Smooth muscle cell (in vitro differentiated cells): ENCODE results near the gene MRPL1. TPM values are rescaled to one million over a fixed set of nuclear protein-coding genes. Genes with fewer than 3 reads are reported as not detected.

Experiments
- DNase-seq: peaks from one replicate; lab custom pipeline; 2025; ENCODE audit not compliant: unreplicated experiment; lab: John Stamatoyannopoulos, UW
- H2AFZ ChIP-seq: fragments of 200-600 bp; sonication (generic); 2 replicates; pipeline ENCODE4 v1.6.0; 2016; ENCODE audit warnings: antibody characterized with exemption, low read depth, mild to moderate bottlenecking
- H3F3A ChIP-seq: fragments of 200-600 bp; sonication (generic); 2 replicates; pipeline ENCODE4 v1.6.0; 2017; ENCODE audit warnings: antibody characterized with exemption, low read depth
- H3K27ac ChIP-seq: fragments of 200-600 bp; sonication (generic); 2 replicates; pipeline ENCODE4 v1.5.1; 2016; ENCODE audit warnings: low read depth, mild to moderate bottlenecking
- H3K27me3 ChIP-seq: fragments of 200-600 bp; sonication (generic); 2 replicates; pipeline ENCODE4 v1.6.1; 2016; ENCODE audit warnings: low read depth, mild to moderate bottlenecking
- H3K36me3 ChIP-seq: fragments of 200-600 bp; sonication (generic); 2 replicates; pipeline ENCODE4 v1.5.1; 2016; ENCODE audit warnings: low read depth
- H3K4me1 ChIP-seq: fragments of 200-600 bp; sonication (generic); 2 replicates; pipeline ENCODE4 v1.5.1; 2016; ENCODE audit warnings: low read depth
- H3K4me2 ChIP-seq: fragments of 200-600 bp; sonication (generic); 2 replicates; pipeline ENCODE4 v1.6.0; 2016; ENCODE audit warnings: mild to moderate bottlenecking
- H3K4me3 ChIP-seq: fragments of 200-600 bp; sonication (generic); 2 replicates; pipeline ENCODE4 v1.5.1; 2016; ENCODE audit warnings: mild to moderate bottlenecking
- H3K79me2 ChIP-seq: fragments of 200-600 bp; sonication (generic); 2 replicates; pipeline ENCODE4 v1.6.0; 2016; ENCODE audit warnings: low read depth, mild to moderate bottlenecking
- H3K9ac ChIP-seq: fragments of 200-600 bp; sonication (generic); 2 replicates; pipeline ENCODE4 v1.6.0; 2016; ENCODE audit warnings: low read depth
- H3K9me3 ChIP-seq: fragments of 200-600 bp; sonication (generic); replicated peaks from 2 replicates; pipeline ENCODE4 v1.5.1; 2016; ENCODE audit warnings: low read depth
- H4K20me1 ChIP-seq: fragments of 200-600 bp; sonication (generic); 2 replicates; pipeline ENCODE4 v1.6.0; 2016; ENCODE audit warnings: low read depth
- CTCF ChIP-seq: fragments of 200-600 bp; sonication (generic); IDR thresholded peaks from 2 replicates; pipeline ENCODE4 v1.5.1; 2017; ENCODE audit warnings: borderline replicate concordance, mild to moderate bottlenecking, antibody characterized with exemption; ENCODE audit not compliant: insufficient read depth, poor library complexity, severe bottlenecking
- WGBS: methylation state at CpG from one replicate; pipeline ENCODE4 v1.1.7; 2016; ENCODE audit warnings: low lambda C conversion rate; 5-methylcytosine and 5-hydroxymethylcytosine counted together
- polyA plus RNA-seq: library from polyadenylated mRNA; unstranded; fragments of >200 nt; fragmentation: Nextera tagmentation; extraction: Ambion mirVana; gene quantifications from 2 replicates; pipeline ENCODE4 v1.2.1, GENCODE V29; 2016
- total RNA-seq: library from RNA; depleted of rRNA; stranded (reverse); fragments of >200 nt; gene quantifications from 2 replicates; pipeline ENCODE4 v1.2.3, GENCODE V29; 2014

The MRPL1 gene
- total and polyA plus RNA-seq, 2 experiments from 2014 or later = 20.2 to 31.6 TPM

GRCh38 chr4:77913348-77913747, 50.7 kb downstream of the MRPL1 start:
- H3F3A ChIP-seq = no peaks in the 10 kb centered on the region
- no peaks in the 10 kb centered on the region for H3K27me3 ChIP-seq
- H3K27ac ChIP-seq = no peak overlapping the region
- no peaks in the 10 kb centered on the region for H3K9me3 ChIP-seq
- H2AFZ ChIP-seq = no peak overlapping the region
- H3K4me1 ChIP-seq = no peaks in the 10 kb centered on the region
- no peak overlapping the region for H3K9ac ChIP-seq
- TF ChIP-seq CTCF = no peak
- no peaks in the 10 kb centered on the region for H4K20me1 ChIP-seq
- no peaks in the 10 kb centered on the region for H3K79me2 ChIP-seq
- H3K36me3 ChIP-seq = peaks cover 4% of the 10 kb centered on the region
- H3K4me3 ChIP-seq = no peak overlapping the region
- no peak overlapping the region for H3K4me2 ChIP-seq
- 98% methylated on average over 3 of the region's 3 CpGs for WGBS
- no peak for DNase-seq

- TF ChIP-seq CTCF = no peak
- no peaks in the 10 kb centered on the region for H4K20me1 ChIP-seq
- H3K9ac ChIP-seq = no peak overlapping the region
- no peak overlapping the region for H2AFZ ChIP-seq
- H3K4me3 ChIP-seq = no peak overlapping the region
- H3K9me3 ChIP-seq = no peaks in the 10 kb centered on the region
- no peaks in the 10 kb centered on the region for H3K4me1 ChIP-seq
- no peak for DNase-seq
- H3K27ac ChIP-seq = no peak overlapping the region
- no peaks in the 10 kb centered on the region for H3K27me3 ChIP-seq
- no peaks in the 10 kb centered on the region for H3F3A ChIP-seq
- H3K79me2 ChIP-seq = no peaks in the 10 kb centered on the region
- no peak overlapping the region for H3K4me2 ChIP-seq
- peaks cover 4% of the 10 kb centered on the region for H3K36me3 ChIP-seq
- WGBS = 92% methylated on average over 2 of the region's 2 CpGs
Observed at GRCh38 chr4:77917075-77917474, 54.4 kb downstream of the MRPL1 start.

- H3K4me1 ChIP-seq = no peaks in the 10 kb centered on the region
- 97% methylated on average over 5 of the region's 5 CpGs for whole genome bisulfite sequencing
- no peak overlapping the region for H3K27ac ChIP-seq
- H3K4me2 ChIP-seq = no peak overlapping the region
- H3K9ac ChIP-seq = no peak overlapping the region
- no peak for TF ChIP-seq CTCF
- H3K4me3 ChIP-seq = no peak overlapping the region
- no peak overlapping the region for H2AFZ ChIP-seq
- no peaks in the 10 kb centered on the region for H3K79me2 ChIP-seq
- H3F3A ChIP-seq = no peaks in the 10 kb centered on the region
- H3K9me3 ChIP-seq = no peaks in the 10 kb centered on the region
- DNase-seq = no peak
- H4K20me1 ChIP-seq = no peaks in the 10 kb centered on the region
- peaks cover 2% of the 10 kb centered on the region for H3K36me3 ChIP-seq
- no peaks in the 10 kb centered on the region for H3K27me3 ChIP-seq
Observed at GRCh38 chr4:77917601-77918000, 55.0 kb downstream of the MRPL1 start.

- Histone ChIP-seq H3K79me2 (no peaks in the 10 kb centered on the region), H4K20me1 (no peaks in the 10 kb centered on the region), H3K27ac (peak overlapping the region; percentile 68), H3K9ac (no peak overlapping the region), H3K4me3 (no peak overlapping the region), H3K4me1 (no peaks in the 10 kb centered on the region), H3K4me2 (no peak overlapping the region), H3F3A (no peaks in the 10 kb centered on the region), H3K9me3 (peaks cover under 1% of the 10 kb centered on the region), H3K36me3 (peaks cover under 1% of the 10 kb centered on the region), H3K27me3 (no peaks in the 10 kb centered on the region), H2AFZ (no peak overlapping the region)
- 85% methylated on average over 3 of the region's 3 CpGs for WGBS
- no peak for TF ChIP-seq CTCF
- no peak for DNase-seq
Observed at GRCh38 chr4:77920371-77920770, 57.7 kb downstream of the MRPL1 start.
